GM12878 (cell line): ENCODE measurements around the gene CACNA1E. TPM values are rescaled to one million over a fixed set of nuclear protein-coding genes. Genes with fewer than 3 reads are reported as not detected.

ENCODE experiments used
- ATAC-seq: fragments of 200-7000 bp; cut with Tn5 transposase; 3 replicates; pipeline ENCODE4 v1.9.1; 2020; ENCODE audit warnings: mild to moderate bottlenecking, moderate library complexity
- BruUV-seq: library from RNA; stranded (reverse); fragments of 400-500 nt; replicated peaks from 2 replicates; lab custom pipeline; 2021; lab: Mats Ljungman, UMichigan
- CTCF ChIA-PET: fragments of 300-600 bp; sonication (Branson Sonifier 250); formaldehyde crosslinking; extraction: SDS; loops from one replicate; lab custom pipeline; 2021; ENCODE audit warnings: inconsistent platforms; lab: Yijun Ruan, JAX
- POLR2A ChIA-PET: fragments of 350-600 bp; formaldehyde crosslinking; extraction: SDS; loops from one replicate; lab custom pipeline; 2021; ENCODE audit warnings: inconsistent platforms; lab: Charles Lee
- RAD21 ChIA-PET: fragments of 300-600 bp; sonication (Branson Sonifier 250); formaldehyde crosslinking; loops from one replicate; lab custom pipeline; 2023; ENCODE audit warnings: antibody characterized with exemption; ENCODE audit not compliant: unreplicated experiment; lab: Charles Lee
- SMC1A ChIA-PET: fragments of 300-600 bp; sonication (Branson Sonifier 250); formaldehyde crosslinking; loops from one replicate; lab custom pipeline; 2023; ENCODE audit not compliant: unreplicated experiment, uncharacterized antibody; lab: Charles Lee
- DNase-seq: peaks from one replicate; pipeline ENCODE4 v3.0.0-alpha.2; 2011; ENCODE audit warnings: low read depth, low spot score
- FAIRE-seq: peaks from 3 replicates; lab custom pipeline; 2011; peaks lifted over from hg19 to GRCh38; lab: Jason Lieb, UNC
- H2AFZ ChIP-seq: 2 replicates; pipeline ENCODE4 v1.6.0; 2011; ENCODE audit warnings: low read depth, low read length, control low read depth; ENCODE audit not compliant: control insufficient read depth
- H3K27ac ChIP-seq: 2 replicates; pipeline ENCODE4 v1.5.1; 2011; ENCODE audit warnings: control low read depth; ENCODE audit not compliant: control insufficient read depth, insufficient read depth
- H3K27me3 ChIP-seq, 2 experiments: replicated peaks in 1 of 2; 2 replicates each; pipeline versions ENCODE4 v1.6.0 to v1.6.1; 2011; ENCODE audit warnings: low read length in 1 of 2; ENCODE audit not compliant: control insufficient read depth in 2 of 2, insufficient read depth in 2 of 2
- H3K36me3 ChIP-seq, 2 experiments: 2 replicates each; pipeline ENCODE4 v1.5.1; 2011; ENCODE audit warnings: low read length in 1 of 2; ENCODE audit not compliant: control insufficient read depth in 2 of 2, insufficient read depth in 2 of 2
- H3K4me1 ChIP-seq: 2 replicates; pipeline ENCODE4 v1.6.1; 2011; ENCODE audit warnings: mild to moderate bottlenecking, low read length, moderate library complexity, mixed read lengths; ENCODE audit not compliant: control insufficient read depth, insufficient read depth
- H3K4me2 ChIP-seq: 2 replicates; pipeline ENCODE4 v1.6.0; 2011; ENCODE audit warnings: control low read depth; ENCODE audit not compliant: control insufficient read depth, insufficient read depth
- H3K4me3 ChIP-seq: fragments of 200-600 bp; sonication (generic); 2 replicates; pipeline ENCODE4 v1.5.1; 2016
- H3K79me2 ChIP-seq: 2 replicates; pipeline ENCODE4 v1.6.0; 2011; ENCODE audit warnings: low read length; ENCODE audit not compliant: control insufficient read depth, insufficient read depth
- H3K9ac ChIP-seq: 2 replicates; pipeline ENCODE4 v1.8.0; 2011; ENCODE audit warnings: low read length, control low read depth, mixed read lengths; ENCODE audit not compliant: control insufficient read depth, insufficient read depth
- H3K9me3 ChIP-seq: replicated peaks from 3 replicates; pipeline ENCODE4 v1.5.1; 2011; ENCODE audit warnings: mild to moderate bottlenecking, low read length; ENCODE audit not compliant: control insufficient read depth, insufficient read depth
- H4K20me1 ChIP-seq: 2 replicates; pipeline ENCODE4 v1.6.0; 2011; ENCODE audit not compliant: control insufficient read depth, insufficient read depth
- BACH1 ChIP-seq: fragments of 450-650 bp; IDR thresholded peaks from 2 replicates; pipeline ENCODE4 v1.6.1; 2017; ENCODE audit warnings: mild to moderate bottlenecking, borderline replicate concordance
- BCL3 ChIP-seq: IDR thresholded peaks from 2 replicates; pipeline ENCODE4 v1.6.1; 2011; ENCODE audit warnings: borderline replicate concordance, low read depth, mild to moderate bottlenecking, moderate library complexity, low read length; ENCODE audit not compliant: insufficient read depth, poor library complexity, severe bottlenecking
- CBX5 ChIP-seq: sonication (generic); IDR thresholded peaks from 2 replicates; pipeline ENCODE4 v1.6.1; 2016; ENCODE audit warnings: low read depth, moderate library complexity, mild to moderate bottlenecking, inconsistent platforms
- E4F1 ChIP-seq: fragments of 450-650 bp; IDR thresholded peaks from 2 replicates; pipeline ENCODE4 v1.6.1; 2018; ENCODE audit warnings: borderline replicate concordance, mild to moderate bottlenecking; ENCODE audit not compliant: partially characterized antibody
- ELK1 ChIP-seq: IDR thresholded peaks from 2 replicates; pipeline ENCODE4 v1.6.1; 2012; ENCODE audit warnings: low read depth, low read length, improper control_type of control experiment
- FOXM1 ChIP-seq: IDR thresholded peaks from 2 replicates; pipeline ENCODE4 v1.6.1; 2012; ENCODE audit warnings: low read depth, mild to moderate bottlenecking, inconsistent platforms, low read length, moderate library complexity
- GABPA ChIP-seq: IDR thresholded peaks from 2 replicates; pipeline ENCODE4 v1.6.1; 2014; ENCODE audit warnings: antibody characterized with exemption, low read depth, mild to moderate bottlenecking, inconsistent platforms
- HDGF ChIP-seq: fragments of 450-650 bp; IDR thresholded peaks from 2 replicates; pipeline ENCODE4 v1.6.1; 2016; ENCODE audit warnings: antibody characterized with exemption
- MEF2B ChIP-seq: fragments of 450-650 bp; IDR thresholded peaks from 2 replicates; pipeline ENCODE4 v1.6.1; 2018; ENCODE audit warnings: mild to moderate bottlenecking, moderate library complexity; ENCODE audit not compliant: partially characterized antibody, poor library complexity, severe bottlenecking
- POU2F2 ChIP-seq: IDR thresholded peaks from 3 replicates; pipeline ENCODE4 v1.6.1; 2011; ENCODE audit warnings: low read depth, mild to moderate bottlenecking, low read length, borderline replicate concordance
- REST ChIP-seq: IDR thresholded peaks from 2 replicates; pipeline ENCODE4 v1.6.1; 2012; ENCODE audit warnings: mild to moderate bottlenecking, low read depth, low read length
- SRF ChIP-seq, 2 experiments: IDR thresholded peaks; 2 replicates each; pipeline ENCODE4 v1.6.1; 2011; ENCODE audit warnings: low read depth in 2 of 2, low read length in 2 of 2, mild to moderate bottlenecking in 1 of 2, moderate library complexity in 1 of 2
- TCF12 ChIP-seq: IDR thresholded peaks from 2 replicates; pipeline ENCODE4 v1.6.1; 2011; ENCODE audit warnings: low read depth, mild to moderate bottlenecking, low read length
- WGBS: methylation state at CpG from one replicate; pipeline ENCODE4 v1.1.6; 2016; ENCODE audit warnings: low lambda C conversion rate; ENCODE audit not compliant: insufficient replicate concordance, insufficient coverage; ENCODE audit errors: missing lambda C conversion rate; 5-methylcytosine and 5-hydroxymethylcytosine counted together
- in situ Hi-C: fragments of 300-500 bp; cut with MboI; formaldehyde crosslinking; loops from 9 replicates; pipeline ENCODE4 v1.14.3; 2018; ENCODE audit warnings: mixed read lengths
- intact Hi-C: fragments of 100-400 bp; cut with micrococcal nuclease; formaldehyde crosslinking; loops from one replicate; pipeline ENCODE4 v1.14.2; 2022; ENCODE audit not compliant: unreplicated experiment
- polyA plus RNA-seq, 11 experiments: library from polyadenylated mRNA; depleted of rRNA in 4 of 11; unstranded in 6 of 11; stranded (reverse) in 5 of 11; fragments of >200 nt; fragmentation: Nextera tagmentation in 4 of 11; fragmentation: Illumina TruSeq in 1 of 11; extraction: Ambion mirVana in 4 of 11; extraction: Trizol in 1 of 11; gene quantifications; 1 replicate in 1 of 11; 2 replicates in 10 of 11; pipeline versions ENCODE4 v1.2.1 to v1.2.3, GENCODE V29; 2011 to 2016; ENCODE audit warnings: inconsistent platforms in 2 of 11, missing spikeins in 2 of 11, low read depth in 1 of 11
- total RNA-seq, 4 experiments: library from RNA; depleted of rRNA in 3 of 4; stranded (reverse); fragments of >200 nt in 3 of 4; fragmentation: Illumina TruSeq in 1 of 4; extraction: Trizol in 1 of 4; gene quantifications; 2 replicates each; pipeline versions ENCODE4 v1.2.1 to v1.2.3, GENCODE V29; 2013 to 2021
- TF ChIP-seq, protein P1 (sequence below): fragments of 450-650 bp; IDR thresholded peaks from 2 replicates; pipeline ENCODE4 v1.6.1; 2014; ENCODE audit warnings: mild to moderate bottlenecking

CACNA1E gene
- total and polyA plus RNA-seq, 10 of the 15 experiments (the other 5 are each of a cell fraction or from before 2014, with no cell fraction given) = 0.57 to 22.0 (median 8.5) TPM

GRCh38 chr1:181791721-181792120 lies 308.4 kb downstream of the CACNA1E start:
- no peaks in the 10 kb centered on the region for H3K9me3 ChIP-seq
- 34% methylated on average over 6 of the region's 6 CpGs for WGBS
- FAIRE-seq = no peak
- POLR2A ChIA-PET = interaction anchor here (0.6 kb wide), 1 partner anchor 13 kb away, joined by 4 read pairs; no protein-coding TSS in a partner anchor
- no peaks in the 10 kb centered on the region for H3K79me2 ChIP-seq
- no TSS peak for BruUV-seq
- no peak overlapping the region for H3K27ac ChIP-seq
- RAD21 ChIA-PET = no interaction called here
- no peak overlapping the region for H2AFZ ChIP-seq
- no peak for DNase-seq
- H3K4me1 ChIP-seq = no peaks in the 10 kb centered on the region
- H3K4me2 ChIP-seq = no peak overlapping the region
- SMC1A ChIA-PET = interaction anchor here (0.7 to 1.9 kb wide), 3 partner anchors 11 to 145 kb away, joined by 3 to 4 read pairs (median 3); no protein-coding TSS in a partner anchor
- H3K4me3 ChIP-seq = no peak overlapping the region
- H4K20me1 ChIP-seq = no peaks in the 10 kb centered on the region
- no peaks in the 10 kb centered on the region for H3K27me3 ChIP-seq
- peaks cover 0 to 3% of the 10 kb centered on the region in 2 experiments; a peak in 1 of 4 replicates for H3K36me3 ChIP-seq
- in situ Hi-C loops (no loop called here), intact Hi-C loops (no loop called here)
- no peak for ATAC-seq
- no peak overlapping the region for H3K9ac ChIP-seq
- CTCF ChIA-PET = interaction anchor here (1.0 kb wide), 1 partner anchor 313 kb away, joined by 4 read pairs; no protein-coding TSS in a partner anchor
- TF ChIP-seq BCL3 = no peak
- no peak for TF ChIP-seq ELK1
- no peak for TF ChIP-seq POU2F2
- no peak for TF ChIP-seq REST
- no peak for TF ChIP-seq GABPA
- no peak for TF ChIP-seq SRF (IDR thresholded peaks at IDR 0.05; ENCODE audit: low read depth in 2 of 2, low read length in 2 of 2)
- no peak for TF ChIP-seq TCF12
- TF ChIP-seq E4F1 = no peak
- no peak for TF ChIP-seq CBX5
- no peak for TF ChIP-seq FOXM1
- TF ChIP-seq, protein P1, sequence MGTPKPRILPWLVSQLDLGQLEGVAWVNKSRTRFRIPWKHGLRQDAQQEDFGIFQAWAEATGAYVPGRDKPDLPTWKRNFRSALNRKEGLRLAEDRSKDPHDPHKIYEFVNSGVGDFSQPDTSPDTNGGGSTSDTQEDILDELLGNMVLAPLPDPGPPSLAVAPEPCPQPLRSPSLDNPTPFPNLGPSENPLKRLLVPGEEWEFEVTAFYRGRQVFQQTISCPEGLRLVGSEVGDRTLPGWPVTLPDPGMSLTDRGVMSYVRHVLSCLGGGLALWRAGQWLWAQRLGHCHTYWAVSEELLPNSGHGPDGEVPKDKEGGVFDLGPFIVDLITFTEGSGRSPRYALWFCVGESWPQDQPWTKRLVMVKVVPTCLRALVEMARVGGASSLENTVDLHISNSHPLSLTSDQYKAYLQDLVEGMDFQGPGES = no peak
- no peak for TF ChIP-seq HDGF
- TF ChIP-seq BACH1 = no peak
- no peak for TF ChIP-seq MEF2B
